Inflammatory macrophage treated with lipopolysaccharide for 4 hours (primary cell): ENCODE results near the gene CYP2W1.
A peak's percentile ranks its signal among the peaks of the same experiment; 100 is the strongest.

Experiments
- DNase-seq: peaks from one replicate; pipeline ENCODE4 v3.0.0-alpha.2; 2020

CYP2W1 gene

DNA sequence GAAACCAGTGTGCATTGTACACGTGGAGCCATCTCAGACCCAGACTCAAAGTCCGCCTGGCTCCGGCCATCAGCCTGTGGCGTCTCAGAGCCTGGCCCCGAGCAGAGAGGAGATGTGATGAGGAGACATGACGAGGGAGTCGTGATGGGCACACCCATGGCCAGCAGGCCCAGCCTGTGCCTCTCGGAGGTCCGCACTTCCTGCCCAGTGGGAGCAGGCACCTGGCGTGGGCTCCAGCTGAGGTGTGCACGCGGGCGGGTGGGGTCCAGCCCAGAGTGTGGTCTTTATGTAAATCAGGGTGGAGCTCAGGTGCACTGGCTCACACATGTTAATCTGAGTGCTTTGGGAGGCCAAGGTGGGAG lies 35.3 kb downstream of the CYP2W1 start:
- DNase-seq = no peak

DNA sequence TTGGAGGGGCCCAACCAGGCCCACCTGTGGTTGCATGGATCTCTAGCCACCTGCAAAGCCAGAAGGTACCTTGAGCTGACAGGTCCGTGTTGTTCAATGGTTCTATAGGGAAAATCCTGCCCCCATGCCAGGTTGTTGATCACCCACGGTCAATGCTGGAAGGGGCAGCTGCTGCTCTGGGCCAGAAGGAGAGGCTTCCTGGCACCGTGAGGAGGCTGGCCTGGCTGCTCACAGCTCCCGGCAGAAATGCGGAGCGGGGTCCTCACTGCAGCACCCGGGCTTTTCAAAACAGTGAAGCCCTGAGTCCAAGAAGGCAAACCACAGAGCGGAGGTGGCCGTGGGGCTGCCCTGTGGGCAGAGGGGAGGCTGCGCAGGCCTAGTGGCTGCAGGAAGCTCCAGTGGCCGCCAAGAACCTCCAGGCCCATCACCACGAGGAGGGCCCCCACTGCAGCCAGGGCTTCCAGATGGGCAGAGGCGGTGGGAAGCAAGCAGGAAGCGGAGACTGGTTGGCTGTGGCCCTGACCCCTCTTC lies 36.3 kb downstream of the CYP2W1 start:
- DNase-seq = no peak

DNA sequence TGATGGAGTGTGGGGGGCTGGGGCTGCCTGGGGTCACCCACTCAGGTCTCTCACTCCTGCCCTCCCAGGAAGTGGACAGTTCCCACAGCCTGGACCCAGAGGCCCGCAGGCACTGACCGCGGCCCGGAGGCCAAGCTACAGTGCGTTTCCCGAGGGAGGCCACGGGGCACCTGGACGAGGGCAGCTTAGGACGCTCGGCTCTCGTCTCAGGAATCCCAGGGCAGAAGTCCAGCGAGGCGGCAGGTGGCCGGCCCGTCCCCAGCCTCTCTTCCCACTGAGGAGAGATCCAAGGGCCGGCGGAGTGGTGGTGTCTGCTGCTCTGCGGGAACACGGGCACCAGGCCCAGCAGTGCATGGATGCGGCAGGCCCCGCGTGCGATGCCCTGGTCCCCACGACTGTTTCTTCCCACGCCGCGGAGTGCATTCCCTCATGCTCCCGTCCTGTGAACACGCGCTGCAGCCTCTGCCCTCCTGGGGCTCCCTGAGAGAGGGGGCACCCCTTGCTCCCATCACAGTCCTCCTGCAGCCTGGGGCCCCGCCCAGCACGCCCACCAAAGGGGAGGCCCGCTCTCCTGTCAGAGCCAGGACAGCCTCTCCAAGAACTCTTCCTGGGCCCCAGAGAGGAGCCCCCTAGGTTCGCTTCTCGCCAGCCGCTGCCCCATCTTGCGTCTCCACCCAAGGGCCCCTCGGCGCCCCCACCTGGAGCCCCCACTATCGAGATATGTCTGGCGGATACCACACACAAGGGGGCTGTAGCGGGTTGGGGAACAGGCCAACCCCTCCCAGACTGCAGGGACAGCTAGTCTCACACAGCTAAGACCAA lies 37.0 kb downstream of the CYP2W1 start:
- DNase-seq = no peak

DNA sequence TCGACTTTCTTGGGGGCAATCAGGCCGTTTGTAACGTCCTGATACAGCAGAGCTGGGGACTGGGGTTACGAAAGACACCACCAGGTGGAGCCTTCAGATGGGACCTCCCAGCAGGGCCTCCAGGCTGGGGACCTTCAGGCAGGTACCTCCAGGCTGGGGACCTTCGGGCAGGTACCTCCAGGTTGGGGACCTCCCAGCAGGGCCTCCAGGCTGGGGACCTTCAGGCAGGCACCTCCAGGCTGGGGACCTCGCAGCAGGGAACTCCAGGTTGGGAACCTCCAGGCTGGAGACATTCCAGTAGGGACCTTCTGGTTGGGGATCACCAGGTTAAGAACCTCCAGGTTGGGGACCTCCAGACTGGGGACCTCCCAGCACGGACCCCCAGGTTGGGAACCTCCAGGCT lies 37.9 kb downstream of the CYP2W1 start:
- DNase-seq = no peak

DNA sequence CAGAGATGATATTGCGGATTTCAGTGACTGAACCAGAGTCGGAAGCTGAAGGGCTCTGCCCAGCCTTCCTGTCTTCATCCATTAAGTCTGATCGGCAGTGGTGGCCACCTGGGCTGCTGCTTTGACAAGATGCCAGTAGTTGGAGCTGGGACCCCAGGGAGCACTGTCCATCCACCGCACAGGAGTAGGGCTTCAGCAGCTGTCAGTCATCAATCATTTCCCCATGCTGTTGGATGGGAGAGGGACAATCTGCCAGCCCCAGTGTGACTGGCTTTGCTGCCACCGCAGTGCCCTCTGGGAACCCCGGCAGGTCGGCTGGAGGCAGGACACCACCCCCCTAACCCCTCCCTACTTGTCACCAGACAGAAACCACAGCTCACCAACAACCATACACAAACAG lies 38.4 kb downstream of the CYP2W1 start:
- no peak for DNase-seq

DNA sequence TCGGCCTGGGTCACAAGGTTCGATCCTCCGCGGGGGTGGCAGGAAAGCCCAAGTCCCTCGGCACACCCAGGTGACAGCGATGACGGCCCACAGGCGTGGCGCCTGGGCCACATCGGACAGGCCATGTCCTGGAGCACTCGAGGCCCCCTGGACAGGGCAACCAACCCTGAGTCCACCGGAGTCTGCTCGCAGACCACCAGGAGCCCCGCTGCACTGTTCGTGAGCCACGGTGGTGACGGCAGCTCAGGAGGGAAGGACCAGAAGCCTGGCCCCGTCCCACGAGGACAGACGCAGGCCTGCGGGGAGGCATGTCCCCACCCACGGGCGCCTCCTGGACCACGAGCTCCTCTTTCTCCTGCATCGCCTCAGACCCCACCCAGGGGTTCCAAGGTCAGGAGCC lies 39.0 kb downstream of the CYP2W1 start:
- no peak for DNase-seq

DNA sequence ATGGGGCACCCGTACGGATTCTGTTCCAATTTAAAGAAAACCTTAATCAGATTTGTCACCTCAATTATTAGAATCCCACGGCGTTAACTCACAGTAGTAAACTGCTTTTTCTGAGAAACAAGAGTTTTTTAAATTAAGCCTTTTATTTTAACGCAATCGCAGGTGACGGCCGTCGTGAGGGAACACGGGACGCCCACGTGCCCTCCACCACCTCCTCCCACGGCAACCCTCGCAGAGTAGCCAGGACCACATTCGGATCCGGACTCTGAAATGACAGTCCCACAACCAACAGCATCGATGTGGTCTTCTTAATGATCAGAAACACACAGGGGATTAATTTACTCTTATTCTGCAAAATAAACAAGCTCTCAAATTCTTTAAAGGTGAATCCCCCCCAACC lies 39.4 kb downstream of the CYP2W1 start:
- no peak for DNase-seq

DNA sequence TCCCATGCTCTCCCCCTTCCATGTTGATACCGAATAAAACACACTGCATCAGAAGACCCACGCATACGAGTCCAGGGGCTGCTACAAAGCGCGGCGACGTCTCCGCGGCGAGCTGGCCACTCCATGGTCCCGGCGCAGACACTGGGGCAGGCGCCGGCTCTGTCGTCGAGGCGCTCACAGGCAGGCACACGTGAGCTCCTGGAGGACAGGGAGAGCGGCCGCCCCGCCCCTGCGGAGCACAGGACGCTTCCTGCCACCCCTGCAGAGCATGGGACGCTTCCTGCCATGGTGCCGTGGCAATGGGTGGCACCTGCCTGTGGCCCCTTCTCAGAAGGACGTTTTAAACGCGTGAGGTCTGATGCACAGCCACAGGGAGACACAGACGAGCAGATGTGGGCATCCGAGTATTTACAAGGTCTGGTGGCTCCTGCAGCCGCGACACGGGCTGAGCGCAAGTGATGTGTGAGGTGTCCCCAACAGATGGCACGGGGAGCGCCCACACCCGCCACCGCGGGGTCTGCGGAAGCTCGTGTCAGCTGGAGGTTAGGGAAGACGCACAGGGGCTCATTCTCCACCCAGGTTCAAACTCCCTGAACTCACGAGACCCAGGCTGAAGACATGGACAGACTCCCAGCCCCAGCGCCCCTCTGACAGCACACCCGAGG lies 40.0 kb downstream of the CYP2W1 start:
- no peak for DNase-seq

DNA sequence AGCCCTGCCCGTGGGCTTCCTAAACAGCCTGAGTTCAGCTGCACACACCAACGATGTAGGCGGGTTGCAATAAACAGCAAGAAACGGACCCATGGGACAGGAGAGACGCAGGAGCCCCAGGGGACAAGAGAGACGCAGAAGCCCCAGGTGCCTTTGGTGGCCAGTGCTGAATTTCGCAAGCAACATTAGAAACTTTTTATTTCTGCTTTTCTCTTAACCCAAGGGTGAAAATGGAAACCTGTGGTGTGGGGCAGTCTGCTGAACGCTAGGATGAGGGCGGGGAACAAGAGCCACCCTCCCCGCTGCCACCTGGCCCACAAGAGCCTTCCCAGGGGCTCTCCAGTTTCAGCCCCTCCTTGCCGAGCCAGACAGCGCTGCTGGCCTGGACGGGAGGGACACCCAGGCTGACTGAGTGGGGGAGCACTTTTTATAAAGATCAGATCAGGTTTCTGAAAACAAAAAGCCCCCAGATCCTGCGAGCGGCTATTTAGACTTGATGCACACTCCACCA lies 41.4 kb downstream of the CYP2W1 start:
- DNase-seq = no peak

DNA sequence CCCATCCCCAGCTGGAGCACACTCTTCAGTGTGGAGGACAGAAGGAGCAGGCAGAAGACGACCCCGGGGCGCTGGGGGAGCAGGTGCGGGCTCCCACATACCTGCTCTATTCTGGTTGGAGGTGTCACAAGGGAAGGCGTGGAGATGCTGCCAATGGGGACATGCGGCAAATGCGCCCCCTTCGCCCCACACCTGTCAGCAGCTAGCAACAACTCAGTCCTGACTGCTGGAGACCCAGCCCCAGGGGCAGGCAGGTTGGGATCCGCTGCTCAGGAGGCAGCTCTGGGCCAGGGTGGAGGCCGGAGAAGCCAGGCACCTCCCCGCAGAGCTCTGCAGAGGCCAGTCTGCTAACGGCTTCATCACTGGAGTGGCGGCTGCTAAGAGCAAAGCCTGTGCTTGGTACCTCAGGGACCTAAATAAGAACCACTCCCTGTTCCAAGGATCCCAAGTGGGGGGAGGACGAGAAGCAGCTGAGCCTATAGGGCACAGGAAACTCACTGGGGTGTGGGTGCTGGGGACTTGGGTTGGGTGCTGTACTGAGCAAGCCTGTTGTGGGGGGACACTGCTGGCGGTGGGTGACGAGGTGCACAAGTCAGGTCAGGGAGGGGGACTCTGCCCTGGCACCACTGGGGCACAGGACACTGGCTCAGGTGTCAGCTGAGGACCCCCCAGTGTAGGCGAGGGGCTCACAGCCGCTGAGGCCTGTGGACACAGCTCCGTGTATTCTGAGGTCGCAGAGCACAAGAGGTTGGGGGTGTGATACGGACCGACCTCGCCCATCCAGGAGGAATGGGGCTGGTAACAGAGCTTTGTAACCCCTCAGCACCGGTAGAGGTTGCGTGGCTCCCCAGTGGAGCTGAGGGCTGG lies 42.1 kb downstream of the CYP2W1 start:
- DNase-seq = no peak

DNA sequence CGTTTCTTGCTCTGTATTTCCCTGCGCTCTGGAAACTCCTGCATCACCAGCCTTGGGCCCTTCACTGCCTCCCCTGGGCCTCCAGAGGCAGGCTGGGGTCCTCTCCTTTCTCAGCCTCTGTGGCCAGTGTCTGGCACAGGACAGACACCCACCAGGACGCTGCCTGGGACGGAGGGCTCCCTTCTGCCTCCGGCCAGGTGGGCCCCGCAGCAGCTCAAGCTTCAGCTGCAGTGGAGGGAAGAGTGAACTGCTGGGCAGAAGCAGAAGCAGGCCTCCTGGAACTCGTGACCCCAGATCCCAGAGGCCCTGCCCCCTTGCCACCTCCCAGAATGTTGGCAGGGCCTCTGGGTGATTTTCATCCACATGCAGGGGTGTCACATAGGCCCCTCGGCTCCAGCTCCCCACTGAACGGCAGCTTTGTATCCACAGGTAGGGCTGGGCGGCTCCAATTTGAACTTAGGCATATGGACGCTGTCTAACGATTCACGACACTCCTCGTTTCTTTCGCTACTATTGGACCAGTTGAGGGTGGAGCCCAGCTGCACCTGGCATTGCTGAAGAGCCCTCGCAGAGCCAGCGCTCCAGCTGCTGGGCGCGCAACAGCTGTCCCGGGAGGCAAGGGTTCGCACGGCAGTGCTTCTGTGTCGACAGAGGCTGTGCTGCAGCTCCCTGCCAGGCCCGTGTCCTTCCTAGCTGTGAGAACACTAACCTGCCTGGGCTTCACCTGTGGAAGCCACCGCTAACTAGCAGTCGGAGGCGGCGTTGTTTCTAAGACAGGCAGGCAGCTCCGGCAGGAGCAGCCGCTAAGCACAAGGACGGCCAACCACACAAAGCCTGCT lies 43.0 kb downstream of the CYP2W1 start:
- no peak for DNase-seq

DNA sequence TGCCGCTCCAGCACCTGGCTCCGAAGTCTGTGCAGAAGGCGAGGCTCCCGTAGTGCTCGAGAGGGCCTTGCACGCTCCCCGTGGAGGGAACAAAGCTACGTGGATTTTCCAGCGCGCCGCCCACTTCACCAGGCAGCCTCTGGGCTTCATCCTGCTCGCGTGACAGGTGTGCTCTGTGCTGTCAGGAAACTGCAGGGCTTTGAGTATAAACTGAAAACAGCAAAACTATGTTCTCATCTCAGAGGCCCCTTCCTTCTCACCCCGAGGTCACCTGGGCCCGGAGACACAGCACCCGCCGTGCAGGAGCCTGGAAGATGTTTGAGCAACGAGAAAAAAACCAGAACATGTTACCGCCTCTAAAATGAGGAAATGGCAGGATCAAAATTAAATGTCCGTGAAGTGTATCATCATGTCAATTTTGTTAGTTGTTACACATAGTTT lies 43.8 kb downstream of the CYP2W1 start:
- no peak for DNase-seq

DNA sequence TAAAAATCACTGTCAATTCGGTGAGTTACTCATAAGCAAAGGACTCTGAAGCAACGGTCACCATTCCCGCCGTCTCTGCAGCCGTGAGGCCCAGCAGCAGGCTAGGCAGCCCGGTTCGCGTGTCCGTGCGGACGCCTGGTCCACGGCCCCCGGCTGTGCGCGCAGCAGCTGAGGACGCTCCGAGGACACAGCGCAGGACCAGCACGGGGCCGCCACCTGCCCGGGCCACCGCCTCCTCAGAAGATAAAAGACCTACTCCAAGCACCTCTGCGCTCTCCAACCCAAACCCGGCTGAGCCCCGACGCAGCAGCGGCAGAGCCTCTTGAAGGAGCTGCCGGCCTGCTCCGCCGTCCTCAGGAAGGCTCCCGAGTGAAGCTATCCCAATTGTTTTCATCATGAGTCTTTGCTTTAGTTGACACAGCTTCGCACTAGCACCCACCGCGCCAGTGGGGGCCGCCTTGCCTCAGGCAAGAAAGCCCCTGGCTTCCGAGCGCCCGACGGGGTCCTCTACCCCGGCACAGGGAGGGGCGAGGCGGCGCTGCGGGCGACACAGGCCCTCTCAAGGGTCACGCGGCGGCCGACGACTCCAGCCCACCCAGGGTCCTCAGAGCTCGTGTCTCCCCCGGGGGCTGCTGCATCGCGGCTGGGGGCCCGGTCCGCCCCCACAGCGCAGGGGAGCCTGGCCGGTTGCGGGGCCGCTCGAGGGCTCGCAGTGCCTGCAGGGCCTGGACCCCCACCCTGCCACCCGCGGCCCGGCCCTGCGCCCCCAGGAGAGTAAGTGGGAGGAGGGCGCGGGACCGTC lies 44.5 kb downstream of the CYP2W1 start:
- DNase-seq = no peak

DNA sequence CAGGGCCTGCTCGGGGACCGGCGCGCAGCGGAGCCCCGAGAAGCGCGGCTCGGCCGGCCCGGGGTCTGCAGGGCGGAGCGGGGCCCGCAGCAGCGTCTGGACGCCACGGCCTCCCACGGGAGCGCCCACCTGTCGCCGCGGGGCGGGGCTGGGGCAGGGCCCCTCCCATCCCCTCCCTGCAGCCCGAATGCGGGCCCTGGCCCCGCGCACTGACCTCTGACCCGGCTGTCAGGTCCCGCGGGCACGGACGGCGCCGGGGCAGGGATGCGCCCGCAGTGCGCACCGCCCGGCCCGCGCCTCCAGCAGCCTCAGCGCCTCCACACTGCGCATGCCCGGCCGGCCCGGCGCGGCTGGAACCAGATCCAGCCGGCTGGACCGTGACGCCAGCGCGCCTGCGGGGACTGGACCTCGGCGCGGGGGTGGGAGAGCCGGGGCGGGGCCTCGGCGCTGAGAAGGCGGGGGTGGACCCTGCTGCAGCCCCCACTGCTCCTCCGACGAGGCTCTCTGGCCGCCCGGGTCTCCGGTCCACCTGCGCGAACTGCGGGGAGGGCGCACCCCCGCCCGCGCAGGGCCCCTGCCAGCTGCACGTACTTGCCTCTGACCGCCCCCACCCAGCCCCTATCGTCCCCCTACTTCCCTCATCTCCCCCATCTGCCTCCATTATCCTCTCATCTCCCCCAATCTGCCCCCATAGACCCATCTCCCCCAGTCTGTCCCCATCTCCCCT lies 45.2 kb downstream of the CYP2W1 start:
- DNase-seq = peak; percentile 89

DNA sequence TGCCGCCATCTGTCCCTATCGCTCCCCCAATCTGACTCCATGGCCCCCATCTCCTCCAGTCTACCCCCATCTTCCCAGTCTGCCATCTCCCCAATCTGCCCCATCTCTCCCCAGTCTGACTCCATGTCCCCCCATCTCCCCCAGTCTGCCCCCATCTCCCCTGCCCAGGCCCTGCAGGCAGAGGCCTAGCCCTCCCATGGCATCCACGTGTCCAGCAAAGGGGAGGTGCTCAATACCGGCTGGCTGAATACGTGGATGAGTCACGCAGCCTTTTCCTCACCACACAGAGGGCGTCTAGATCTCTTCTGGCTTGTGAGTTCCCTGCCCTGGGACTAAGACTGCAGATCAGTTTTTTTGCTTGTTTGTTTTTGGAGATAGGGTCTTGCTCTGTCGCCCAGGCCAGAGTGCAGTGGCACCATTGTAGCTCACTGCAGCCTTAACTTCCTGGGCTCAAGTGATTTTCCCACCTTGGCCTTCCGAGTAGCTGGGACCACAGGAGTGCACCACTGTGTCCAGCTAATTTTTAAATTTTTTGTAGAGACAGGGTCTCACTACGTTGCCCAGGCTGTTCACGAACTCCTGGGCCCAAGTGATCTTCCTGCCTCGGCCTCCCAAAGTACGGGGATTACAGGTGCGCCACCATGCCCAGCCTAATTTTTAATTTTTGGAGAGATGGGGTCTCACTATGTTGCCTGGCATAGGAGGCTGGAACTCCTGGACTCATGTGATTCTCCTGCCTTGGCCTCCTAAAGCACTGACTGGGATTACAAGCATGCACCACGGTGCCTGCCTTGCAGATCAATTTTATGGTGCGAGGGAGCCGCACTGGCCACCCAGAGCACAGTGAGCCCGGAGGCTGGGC lies 46.0 kb downstream of the CYP2W1 start:
- DNase-seq = peak; percentile 89

DNA sequence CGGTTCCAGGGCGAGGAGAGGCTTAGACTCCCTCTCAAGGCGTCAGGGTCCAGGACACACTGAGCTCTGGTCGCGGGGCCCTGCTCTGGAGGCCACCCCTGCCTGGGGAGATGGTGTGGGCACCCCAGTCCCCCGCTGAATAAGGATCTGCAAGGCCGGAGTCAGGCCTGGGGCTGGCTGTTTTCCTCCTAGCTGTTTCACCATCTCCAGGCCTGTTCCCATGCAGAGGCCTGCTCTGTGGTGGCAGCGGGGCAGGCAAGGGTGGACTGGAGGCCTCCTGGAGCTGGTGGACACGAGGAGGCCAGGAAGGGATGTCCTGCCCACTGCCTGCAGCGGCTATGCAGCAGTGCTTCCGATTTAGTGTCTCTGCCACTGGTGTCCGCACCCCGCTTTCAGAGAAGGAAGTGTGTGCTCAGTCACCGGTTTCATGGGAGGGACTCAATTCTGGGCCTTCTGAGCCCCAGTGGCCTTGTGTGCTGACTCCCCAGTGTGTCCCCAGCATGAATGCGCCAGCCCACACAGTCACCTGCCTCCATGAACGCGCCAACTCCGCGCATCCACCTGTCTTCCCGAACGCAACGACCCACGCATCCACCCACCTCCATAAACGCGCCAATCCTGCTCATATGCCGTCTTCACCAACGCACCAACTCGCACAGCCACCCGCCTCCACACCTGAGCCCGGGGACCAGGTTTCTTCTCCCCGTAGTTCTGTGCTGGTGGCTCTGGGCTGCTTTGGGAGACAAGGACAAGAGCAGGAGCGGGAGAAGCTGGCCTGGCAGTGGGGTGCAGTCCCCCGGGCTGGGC lies 46.9 kb downstream of the CYP2W1 start:
- peak; percentile 38 for DNase-seq

DNA sequence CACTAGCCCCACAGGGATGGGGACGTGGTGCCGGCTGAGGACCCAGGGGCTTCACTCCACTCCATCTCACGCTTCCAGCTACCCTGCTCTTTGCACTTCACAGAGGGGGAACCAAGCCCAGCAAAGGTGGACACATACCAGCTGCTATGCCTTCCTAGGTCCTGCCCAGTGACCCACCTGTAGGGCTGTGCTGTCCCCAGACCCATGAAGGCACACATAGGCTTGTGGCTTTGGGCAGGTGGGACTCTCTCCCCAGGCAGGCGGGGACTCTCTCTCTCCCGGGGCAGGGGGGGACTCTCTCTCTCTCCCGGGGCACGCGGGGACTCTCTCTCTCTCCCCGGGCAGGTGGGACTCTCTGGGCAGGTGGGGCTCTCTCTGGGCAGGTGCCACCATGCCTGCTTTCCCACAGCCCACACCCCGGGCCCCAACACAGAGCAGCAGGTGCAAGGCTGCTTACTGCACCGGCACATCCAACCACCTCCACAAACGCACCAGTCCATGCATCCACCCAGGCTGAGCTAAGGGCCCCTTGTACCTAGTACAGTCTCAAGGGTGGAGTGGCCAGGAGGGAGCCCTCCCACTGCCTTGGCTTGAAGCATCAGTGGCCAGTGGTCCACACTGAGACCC lies 47.6 kb downstream of the CYP2W1 start:
- DNase-seq = no peak
